Neural crest cell (in vitro differentiated cells): ENCODE data around the gene PCNT. TPM values are rescaled to one million over a fixed set of nuclear protein-coding genes. Genes with fewer than 3 reads are reported as not detected.
A peak's percentile ranks its signal among the peaks of the same experiment; 100 is the strongest.

Source experiments
- DNase-seq: peaks from one replicate; pipeline ENCODE4 v3.0.0; 2021; ENCODE audit warnings: low read depth, mixed read lengths, low spot score
- H3K27ac Mint-ChIP-seq: one replicate; pipeline ENCODE4 v1.8.0; 2021; ENCODE audit warnings: mild to moderate bottlenecking, mixed read lengths; ENCODE audit not compliant: unreplicated experiment
- H3K27me3 Mint-ChIP-seq: 2 replicates; pipeline ENCODE4 v1.8.0; 2021; ENCODE audit warnings: low read depth, mild to moderate bottlenecking, mixed read lengths
- H3K36me3 Mint-ChIP-seq: 2 replicates; pipeline ENCODE4 v1.8.0; 2021; ENCODE audit warnings: low read depth, mild to moderate bottlenecking, mixed read lengths
- H3K4me1 Mint-ChIP-seq: 2 replicates; pipeline ENCODE4 v1.8.0; 2021; ENCODE audit warnings: mixed read lengths
- H3K4me3 Mint-ChIP-seq: one replicate; pipeline ENCODE4 v1.8.0; 2021; ENCODE audit warnings: mild to moderate bottlenecking, mixed read lengths
- H3K9me3 Mint-ChIP-seq: 2 replicates; pipeline ENCODE4 v1.8.0; 2021; ENCODE audit warnings: mixed read lengths
- CTCF ChIP-seq: fragments of 200-600 bp; sonication (generic); conservative IDR thresholded peaks from 2 replicates; pipeline ENCODE4 v1.5.0; 2021; ENCODE audit warnings: antibody characterized with exemption, mild to moderate bottlenecking
- total RNA-seq: library from RNA; stranded (reverse); gene quantifications from 2 replicates; pipeline ENCODE4 v1.2.1, GENCODE V29; 2021

The PCNT gene
- total RNA-seq, 1 donor from 2014 or later = 60.4 TPM

GRCh38 chr21:46311568-46311967 is 12.4 kb upstream of the PCNT start:
- H3K4me1 Mint-ChIP-seq = no peaks in the 10 kb centered on the region
- no peak for TF ChIP-seq CTCF
- H3K4me3 Mint-ChIP-seq = no peak overlapping the region
- H3K27me3 Mint-ChIP-seq = no peaks in the 10 kb centered on the region
- H3K36me3 Mint-ChIP-seq = peaks cover 20% of the 10 kb centered on the region
- H3K9me3 Mint-ChIP-seq = peaks cover 3% of the 10 kb centered on the region
- H3K27ac Mint-ChIP-seq = no peak overlapping the region
- DNase-seq = no peak

GRCh38 chr21:46312949-46313348 is 11.0 kb upstream of the PCNT start:
- H3K27ac Mint-ChIP-seq = no peak overlapping the region
- peaks cover 3% of the 10 kb centered on the region for H3K9me3 Mint-ChIP-seq
- H3K4me1 Mint-ChIP-seq = no peaks in the 10 kb centered on the region
- H3K4me3 Mint-ChIP-seq = peak overlapping the region; percentile 17
- H3K27me3 Mint-ChIP-seq = no peaks in the 10 kb centered on the region
- no peak for DNase-seq
- peaks cover 13% of the 10 kb centered on the region for H3K36me3 Mint-ChIP-seq
- no peak for TF ChIP-seq CTCF

GRCh38 chr21:46314441-46315020 is 9.4 kb upstream of the PCNT start:
- Mint-ChIP-seq H3K4me3 (no peak overlapping the region), H3K36me3 (peaks cover 10% of the 10 kb centered on the region), H3K9me3 (peaks cover 3% of the 10 kb centered on the region), H3K27ac (no peak overlapping the region), H3K27me3 (no peaks in the 10 kb centered on the region), H3K4me1 (no peaks in the 10 kb centered on the region)
- no peak for TF ChIP-seq CTCF
- no peak for DNase-seq

- TF ChIP-seq CTCF = no peak
- Mint-ChIP-seq H3K4me3 (peak overlapping the region; percentile 59), H3K27me3 (no peaks in the 10 kb centered on the region), H3K36me3 (peaks cover 15% of the 10 kb centered on the region), H3K27ac (no peak overlapping the region), H3K9me3 (peaks cover 3% of the 10 kb centered on the region), H3K4me1 (peaks cover 16% of the 10 kb centered on the region)
- no peak for DNase-seq
Measured at GRCh38 chr21:46316708-46317324, 7.1 kb upstream of the PCNT start.

GRCh38 chr21:46317710-46318463 is 6.1 kb upstream of the PCNT start:
- H3K9me3 Mint-ChIP-seq = no peaks in the 10 kb centered on the region
- TF ChIP-seq CTCF = no peak
- peak overlapping the region; percentile 47 for H3K4me3 Mint-ChIP-seq
- no peak for DNase-seq
- H3K4me1 Mint-ChIP-seq = peaks cover 26% of the 10 kb centered on the region
- H3K27me3 Mint-ChIP-seq = no peaks in the 10 kb centered on the region
- H3K36me3 Mint-ChIP-seq = peaks cover 11% of the 10 kb centered on the region
- no peak overlapping the region for H3K27ac Mint-ChIP-seq
